Astrocyte of the spinal cord (primary cell): ENCODE measurements around the gene HECW1.
A peak's percentile ranks its signal among the peaks of the same experiment; 100 is the strongest.

Experiments used
- DNase-seq: peaks from one replicate; pipeline ENCODE4 v3.0.0; 2011; ENCODE audit warnings: low read depth, low spot score
- H3K4me3 ChIP-seq: 2 replicates; pipeline ENCODE4 v1.5.1; 2011; ENCODE audit warnings: low read depth, mild to moderate bottlenecking, low read length, moderate library complexity
- CTCF ChIP-seq: IDR thresholded peaks from 2 replicates; pipeline ENCODE4 v1.5.1; 2012; ENCODE audit warnings: low read depth, mild to moderate bottlenecking, low read length, inconsistent platforms
- in situ Hi-C: cut with HindIII; loops from 2 replicates; pipeline ENCODE4 v1.10.0; 2017; ENCODE audit warnings: low sequenced_read_pairs

Gene HECW1

GRCh38 chr7:43273939-43274719, 161.7 kb downstream of the HECW1 start:
- in situ Hi-C loops: no loop called here
- TF ChIP-seq CTCF: no peak
- DNase-seq: no peak
- no peak overlapping the region for H3K4me3 ChIP-seq

GRCh38 chr7:43274752-43275151, 162.3 kb downstream of the HECW1 start:
- in situ Hi-C loops: no loop called here
- no peak for DNase-seq
- no peak overlapping the region for H3K4me3 ChIP-seq
- TF ChIP-seq CTCF: no peak

DNA sequence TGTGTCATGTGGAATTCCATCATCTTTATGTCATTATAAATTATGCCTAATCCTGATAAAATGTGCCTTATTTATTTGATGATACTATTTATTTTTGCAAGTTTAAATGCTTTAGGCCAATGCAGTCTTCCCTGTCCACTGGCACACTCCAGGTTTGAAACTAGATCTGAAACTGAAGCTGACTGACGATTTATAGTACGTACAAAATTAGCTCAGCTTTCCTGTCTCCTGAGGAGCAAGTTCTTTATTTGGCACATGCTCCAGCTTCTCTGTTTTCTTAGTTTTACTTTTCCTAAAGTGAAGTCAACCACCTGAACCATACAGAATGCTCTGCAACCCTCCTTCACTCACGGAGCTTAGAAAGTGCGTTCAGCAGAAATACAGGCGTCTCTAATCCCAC, 164.1 kb downstream of the HECW1 start:
- no peak overlapping the region for H3K4me3 ChIP-seq
- peak; percentile 10 for DNase-seq
- TF ChIP-seq CTCF: no peak
- in situ Hi-C loops: no loop called here

DNA sequence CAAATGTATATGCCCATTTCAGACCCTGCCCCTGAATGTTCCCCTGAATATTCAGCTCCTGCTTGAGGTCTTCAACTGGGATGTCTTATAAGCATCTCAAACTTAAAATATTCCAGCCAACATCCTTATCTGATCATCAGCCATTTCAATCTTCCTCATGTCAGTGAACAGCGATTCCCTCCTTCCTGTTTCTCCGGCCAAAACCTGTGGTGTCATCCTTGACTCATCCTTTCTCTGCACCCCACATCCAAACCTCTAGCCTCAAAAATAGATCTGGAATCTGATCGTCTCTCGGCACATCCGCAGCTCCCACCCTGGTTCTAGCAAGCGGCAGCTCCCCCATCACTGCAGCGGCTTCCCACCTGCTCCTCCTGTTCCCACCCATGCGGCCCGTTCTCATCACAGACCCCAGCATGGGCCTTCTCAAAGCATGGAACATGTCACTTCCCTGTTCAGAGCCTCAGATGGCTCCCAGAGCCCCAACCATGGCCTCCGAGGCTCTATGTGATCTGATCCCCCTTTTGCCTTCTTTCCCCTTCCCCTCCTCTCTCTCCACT, 165.7 kb downstream of the HECW1 start:
- in situ Hi-C loops: no loop called here

GRCh38 chr7:43281268-43281667, 168.8 kb downstream of the HECW1 start:
- no peak for DNase-seq
- H3K4me3 ChIP-seq: no peak overlapping the region
- in situ Hi-C loops: no loop called here
- TF ChIP-seq CTCF: no peak

More for the DNA sequence above, 165.7 kb downstream of the HECW1 start:
- no peak overlapping the region for H3K4me3 ChIP-seq
- TF ChIP-seq CTCF: no peak
- DNase-seq: no peak

DNA sequence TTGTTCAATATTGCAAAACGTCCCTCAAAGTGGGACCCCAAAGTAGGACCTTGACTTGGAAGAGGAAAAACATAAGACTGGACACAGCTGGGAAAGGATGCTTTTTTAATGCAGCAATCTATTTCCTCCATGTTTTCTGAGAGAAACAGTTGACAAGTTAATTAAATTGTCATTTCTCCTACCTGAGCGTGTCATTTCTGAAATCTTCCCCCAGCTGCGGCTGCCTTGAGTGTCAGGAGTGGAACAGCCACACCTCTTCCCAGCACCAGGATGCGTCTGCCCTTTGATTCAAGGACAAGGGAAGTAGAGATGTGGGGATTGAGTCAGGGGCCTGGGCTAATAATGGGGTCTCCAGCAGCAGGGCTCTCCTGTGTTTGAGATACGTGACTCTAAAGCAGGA, 171.3 kb downstream of the HECW1 start:
- in situ Hi-C loops: no loop called here
- H3K4me3 ChIP-seq: no peak overlapping the region
- DNase-seq: no peak
- no peak for TF ChIP-seq CTCF
